HG03196 (cell line): Measurements from ENCODE around the gene IFI44L.

ENCODE experiments used
- ATAC-seq: cut with Tn5 transposase; IDR thresholded peaks from one replicate; pipeline ENCODE4 v1.9.1; 2021; ENCODE audit not compliant: unreplicated experiment

IFI44L gene

DNA sequence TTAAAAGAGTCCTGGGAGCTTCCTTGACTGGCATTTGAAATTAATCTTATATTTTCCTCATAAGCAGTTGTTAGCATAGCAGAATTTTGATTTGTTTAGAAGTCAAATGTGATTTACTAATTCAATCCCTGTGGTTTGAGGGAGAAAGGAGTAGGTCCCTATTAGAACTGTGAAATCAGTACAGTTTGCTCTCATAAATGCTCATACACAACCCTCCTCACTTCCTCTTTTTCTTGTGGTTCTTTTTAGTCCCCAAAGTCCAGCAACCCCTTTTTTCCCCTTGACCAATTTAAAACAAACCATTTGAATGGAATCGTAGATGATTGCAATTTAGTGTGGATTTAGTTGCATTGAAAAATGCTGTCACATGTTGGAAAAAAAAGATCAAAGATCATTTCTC, 20.2 kb downstream of the IFI44L start:
- no peak for ATAC-seq

DNA sequence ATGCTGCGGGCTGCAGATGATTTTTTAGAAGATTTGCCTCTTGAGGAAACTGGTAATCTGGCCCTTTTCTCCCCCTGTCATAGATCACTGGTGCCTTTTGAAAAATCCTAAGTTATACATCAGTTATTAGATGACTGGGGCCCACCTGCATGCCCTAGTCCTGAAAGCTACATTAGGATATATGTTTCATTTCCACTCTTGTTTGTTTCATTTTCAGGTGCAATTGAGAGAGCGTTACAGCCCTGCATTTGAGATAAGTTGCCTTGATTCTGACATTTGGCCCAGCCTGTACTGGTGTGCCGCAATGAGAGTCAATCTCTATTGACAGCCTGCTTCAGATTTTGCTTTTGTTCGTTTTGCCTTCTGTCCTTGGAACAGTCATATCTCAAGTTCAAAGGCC, 21.3 kb downstream of the IFI44L start:
- no peak for ATAC-seq

DNA sequence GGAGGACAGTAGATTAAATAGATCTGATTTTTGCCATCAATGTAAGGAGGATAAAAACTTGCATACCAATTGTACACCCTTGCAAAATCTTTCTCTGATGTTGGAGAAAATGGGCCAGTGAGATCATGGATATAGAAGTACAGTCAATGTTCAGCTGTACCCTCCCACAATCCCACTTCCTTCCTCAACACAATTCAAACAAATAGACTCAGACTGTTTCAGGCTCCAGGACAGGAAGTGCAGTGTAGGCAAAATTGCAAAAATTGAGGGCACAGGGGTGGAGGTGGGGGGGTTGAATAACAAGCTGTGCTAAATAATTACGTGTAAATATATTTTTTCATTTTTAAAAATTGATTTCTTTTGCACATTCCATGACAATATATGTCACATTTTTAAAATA, 25.5 kb downstream of the IFI44L start:
- ATAC-seq: no peak

DNA sequence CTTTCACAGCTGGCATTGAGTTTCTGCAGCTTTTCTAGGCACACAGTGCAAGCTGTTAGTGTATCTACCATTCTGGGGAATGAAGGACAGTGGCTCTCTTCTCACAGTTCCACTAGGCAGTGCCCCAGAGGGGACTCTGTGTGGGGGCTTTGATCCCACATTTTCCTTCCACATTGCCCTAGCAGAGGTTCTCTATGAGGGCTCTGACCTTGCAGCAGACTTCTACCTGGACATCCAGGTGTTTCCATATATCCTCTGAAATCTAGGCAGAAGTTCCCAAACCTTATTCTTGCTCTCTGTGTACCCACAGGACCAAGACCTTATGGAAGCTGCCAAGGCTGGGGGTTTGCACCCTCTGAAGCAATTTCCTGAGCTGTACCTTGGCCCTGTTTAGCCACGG, 27.0 kb downstream of the IFI44L start:
- ATAC-seq: no peak

DNA sequence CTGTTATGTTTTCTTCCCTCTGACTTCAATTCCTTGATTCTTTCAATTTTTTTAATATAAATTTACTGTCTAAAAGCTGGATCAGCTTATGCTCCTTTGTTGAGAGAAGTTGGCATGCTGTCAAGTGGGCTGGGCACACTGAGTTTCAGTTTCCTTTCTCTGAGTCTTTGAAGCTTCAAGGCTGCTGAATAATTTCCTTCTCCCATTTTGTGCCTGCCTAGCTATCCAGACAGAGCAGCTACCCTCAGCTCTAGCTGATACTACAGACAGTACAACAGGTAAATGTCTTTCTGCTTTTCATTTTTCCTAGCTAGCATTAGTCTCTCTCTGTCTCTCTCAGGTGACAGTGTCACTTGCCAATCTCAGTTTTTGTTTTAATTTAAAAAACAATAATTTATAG, 29.4 kb downstream of the IFI44L start, which contains the start of gene IFI44:
Gene IFI44 (plus strand): TSS at position 204 of the 400 bp plus-strand sequence. CDS start 365 bp downstream, outside the sequence.
- peak; percentile 93 for ATAC-seq

DNA sequence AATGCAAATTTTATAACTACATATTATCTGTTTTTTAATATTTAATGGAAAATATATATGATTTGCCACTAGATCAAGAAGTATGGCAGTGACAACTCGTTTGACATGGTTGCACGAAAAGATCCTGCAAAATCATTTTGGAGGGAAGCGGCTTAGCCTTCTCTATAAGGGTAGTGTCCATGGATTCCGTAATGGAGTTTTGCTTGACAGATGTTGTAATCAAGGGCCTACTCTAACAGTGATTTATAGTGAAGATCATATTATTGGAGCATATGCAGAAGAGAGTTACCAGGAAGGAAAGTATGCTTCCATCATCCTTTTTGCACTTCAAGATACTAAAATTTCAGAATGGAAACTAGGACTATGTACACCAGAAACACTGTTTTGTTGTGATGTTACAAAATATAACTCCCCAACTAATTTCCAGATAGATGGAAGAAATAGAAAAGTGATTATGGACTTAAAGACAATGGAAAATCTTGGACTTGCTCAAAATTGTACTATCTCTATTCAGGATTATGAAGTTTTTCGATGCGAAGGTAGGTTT, 29.9 kb downstream of the IFI44L start:
- ATAC-seq: no peak

DNA sequence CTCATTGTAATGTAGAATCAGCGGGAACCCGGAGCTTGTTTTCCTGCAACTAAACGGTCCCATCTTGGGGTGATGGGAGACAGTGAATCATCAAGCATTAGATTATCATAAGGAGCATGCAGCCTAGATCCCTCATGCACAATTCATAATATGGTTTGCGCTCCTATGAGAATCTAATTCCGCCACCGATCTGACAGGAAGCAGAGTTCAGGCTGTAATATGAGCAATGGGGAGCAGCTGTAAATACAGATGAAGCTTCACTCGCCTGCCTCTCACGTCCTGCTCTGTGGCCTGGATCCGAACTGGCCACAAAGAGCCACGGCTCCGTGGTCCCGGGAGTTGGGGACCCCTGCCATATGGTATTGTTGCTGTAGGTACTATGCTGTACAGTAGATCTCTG, 31.0 kb downstream of the IFI44L start:
- ATAC-seq: no peak

DNA sequence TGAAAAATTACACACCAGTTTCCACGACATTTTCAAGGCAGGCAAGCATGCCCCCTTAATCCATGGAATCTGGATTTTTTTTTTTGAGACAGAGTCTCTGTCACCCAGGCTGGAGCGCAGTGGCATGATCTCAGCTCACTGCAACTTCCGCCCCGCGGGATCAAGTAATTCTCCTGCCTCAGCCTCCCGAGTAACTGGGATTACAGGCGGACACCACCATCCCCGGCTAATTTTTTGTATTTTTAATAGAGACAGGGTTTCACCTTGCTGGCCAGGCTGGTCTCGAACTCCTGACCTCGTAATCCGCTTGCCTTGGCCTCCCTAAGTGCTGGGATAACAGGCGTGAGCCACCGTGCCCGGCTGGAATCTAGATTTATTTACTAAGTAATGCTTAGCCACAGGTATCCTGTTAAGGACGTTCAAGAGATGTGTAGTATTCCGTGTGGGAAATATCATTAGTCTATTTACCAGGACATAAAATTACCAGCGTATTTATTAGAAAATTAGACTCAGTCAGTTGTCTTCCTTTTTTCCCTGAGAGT, 31.8 kb downstream of the IFI44L start:
- ATAC-seq: no peak

DNA sequence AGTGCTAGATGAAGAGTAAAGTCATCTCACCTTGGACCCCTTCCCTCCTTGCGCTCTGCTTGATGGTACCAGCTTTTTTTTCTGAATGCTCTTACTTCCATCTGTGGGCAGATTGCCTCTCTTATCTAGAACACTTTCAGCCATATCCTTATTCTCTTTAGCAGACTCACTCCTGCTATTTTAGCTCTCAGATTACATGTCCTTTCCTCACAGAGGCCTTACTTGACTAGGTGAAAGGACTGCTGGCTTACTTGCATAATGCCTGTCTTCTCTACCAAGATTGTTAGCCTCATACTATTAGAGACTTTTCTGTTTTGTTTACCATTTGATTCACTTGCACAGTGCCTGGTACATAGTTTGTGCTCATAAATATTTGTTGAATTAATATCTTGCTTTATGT, 38.7 kb downstream of the IFI44L start:
- no peak for ATAC-seq

DNA sequence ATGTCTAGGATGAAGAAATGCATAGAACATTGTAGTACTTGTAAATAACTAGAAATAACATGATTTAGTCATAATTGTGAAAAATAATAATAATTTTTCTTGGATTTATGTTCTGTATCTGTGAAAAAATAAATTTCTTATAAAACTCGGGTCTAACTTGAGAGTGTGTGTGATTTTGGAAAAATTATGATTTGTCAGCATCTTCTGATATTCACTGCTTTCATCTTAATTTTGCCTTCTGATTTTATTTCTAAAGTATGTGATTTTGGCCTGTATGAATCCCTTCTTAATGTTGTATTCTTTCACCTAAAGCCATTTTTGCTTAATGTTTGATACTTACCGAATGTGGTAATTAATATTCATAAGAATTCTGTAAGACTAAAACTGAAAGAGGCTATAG, 43.7 kb downstream of the IFI44L start:
- ATAC-seq: no peak

DNA sequence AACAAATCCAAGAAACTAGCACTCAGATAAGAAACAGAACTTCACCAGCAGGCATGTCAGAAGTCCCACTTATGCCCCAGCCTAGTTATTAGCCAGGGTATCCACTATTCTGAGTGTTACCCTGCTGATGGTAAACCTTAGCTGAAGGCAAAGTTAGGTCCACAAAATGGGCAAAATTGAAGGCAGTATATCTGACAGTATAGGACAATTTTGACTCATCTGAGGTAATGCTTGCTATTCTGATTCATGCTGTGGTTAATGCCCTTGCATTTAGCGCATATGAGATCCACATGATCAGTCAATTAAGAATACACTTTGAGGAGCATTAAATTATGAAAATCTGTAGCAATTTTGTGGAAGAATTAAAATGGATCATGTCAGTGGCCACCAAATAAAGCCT, 44.5 kb downstream of the IFI44L start:
- no peak for ATAC-seq

DNA sequence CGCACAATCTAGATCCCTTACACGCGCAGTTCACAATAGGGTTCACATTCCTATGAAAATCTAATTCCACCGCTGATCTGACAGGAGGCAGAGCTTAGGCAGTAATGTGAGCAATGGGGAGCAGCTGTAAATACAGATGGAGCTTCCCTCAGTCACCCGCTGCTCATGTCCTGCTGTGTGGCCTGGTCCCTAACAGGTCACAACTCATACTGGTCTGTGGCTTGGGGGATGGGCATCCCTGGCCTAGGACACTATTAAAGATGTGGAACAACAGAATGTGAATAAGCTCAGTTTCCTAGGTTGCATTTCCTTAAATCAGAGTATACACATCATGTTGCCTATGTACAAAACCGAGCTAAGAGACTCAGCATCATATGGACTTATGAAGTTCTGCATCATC, 45.6 kb downstream of the IFI44L start:
- ATAC-seq: no peak

DNA sequence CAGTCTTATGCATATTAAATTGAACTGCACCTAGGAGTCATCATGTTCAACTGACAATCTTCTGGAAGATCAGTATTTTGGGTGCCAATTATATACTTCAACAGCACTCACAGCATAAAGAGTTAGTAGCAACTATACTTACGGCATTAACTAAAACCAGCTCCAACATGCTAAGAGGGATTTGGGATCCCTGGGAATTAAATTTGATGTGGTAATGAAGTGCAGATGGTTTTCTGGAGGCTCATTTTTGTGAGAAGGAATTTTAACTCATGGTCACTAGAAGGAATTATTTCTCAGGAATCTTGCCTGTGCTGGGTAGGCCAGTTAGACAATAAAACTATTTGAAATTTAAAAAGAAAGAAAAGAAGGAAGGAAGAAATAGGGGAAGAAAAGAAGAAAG, 47.7 kb downstream of the IFI44L start:
- ATAC-seq: no peak

DNA sequence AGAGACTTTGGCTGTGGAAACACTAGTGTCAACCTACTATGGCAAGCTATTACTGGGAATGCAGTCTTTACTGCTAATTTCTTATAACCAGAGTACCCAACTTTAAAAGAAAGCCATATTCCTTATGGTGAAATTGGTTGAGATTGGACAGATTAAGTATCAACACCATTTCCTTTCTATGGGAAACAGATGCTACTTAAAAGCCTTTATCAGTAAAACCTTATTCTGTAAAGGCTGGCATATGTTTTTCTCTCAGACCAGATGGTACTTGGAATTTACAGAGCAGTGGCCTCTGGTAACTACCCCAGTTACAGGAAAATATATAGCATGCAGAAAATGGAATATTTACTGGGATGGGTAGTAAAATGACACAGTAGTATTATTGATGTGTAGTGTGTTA, 48.2 kb downstream of the IFI44L start:
- no peak for ATAC-seq

DNA sequence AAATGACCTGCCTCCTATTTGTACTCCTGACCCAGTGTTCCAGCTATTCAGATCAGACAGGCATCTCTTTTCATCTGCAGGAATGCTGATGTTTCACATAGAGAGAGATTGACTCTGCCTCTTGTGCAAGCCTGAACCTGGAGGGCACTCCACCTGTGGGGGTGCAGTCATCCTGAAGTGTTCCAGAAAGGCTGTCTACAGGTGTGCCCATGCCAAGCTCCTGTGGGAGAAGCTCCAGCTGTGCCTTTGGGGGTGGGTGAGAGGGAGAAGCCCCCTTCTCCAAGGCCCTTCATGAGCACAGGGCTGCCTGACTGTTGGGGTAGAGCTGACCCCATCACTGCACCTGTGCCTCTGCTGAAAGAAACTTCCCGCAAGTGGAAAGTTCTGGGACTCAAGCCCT, 52.2 kb downstream of the IFI44L start:
- ATAC-seq: no peak

DNA sequence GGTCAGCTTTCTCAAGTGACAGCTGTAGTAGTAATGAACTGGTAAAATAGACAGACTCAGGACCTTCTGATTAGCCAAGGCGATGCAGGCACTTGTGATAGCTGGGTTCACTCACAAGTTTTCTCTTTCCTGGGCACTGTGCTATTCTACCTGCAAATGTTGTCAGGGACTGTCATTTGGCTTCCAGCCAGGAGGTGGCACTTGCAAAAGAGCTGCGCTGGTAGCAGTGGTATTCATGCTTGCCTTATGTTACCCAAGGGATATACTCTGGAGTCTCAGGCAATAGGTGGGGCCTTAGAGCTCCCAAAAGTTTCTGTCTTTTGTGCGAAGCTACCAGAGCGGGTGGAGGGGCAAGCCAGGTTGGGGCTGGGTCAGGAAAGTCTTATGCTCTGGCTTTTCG, 52.9 kb downstream of the IFI44L start:
- ATAC-seq: no peak

DNA sequence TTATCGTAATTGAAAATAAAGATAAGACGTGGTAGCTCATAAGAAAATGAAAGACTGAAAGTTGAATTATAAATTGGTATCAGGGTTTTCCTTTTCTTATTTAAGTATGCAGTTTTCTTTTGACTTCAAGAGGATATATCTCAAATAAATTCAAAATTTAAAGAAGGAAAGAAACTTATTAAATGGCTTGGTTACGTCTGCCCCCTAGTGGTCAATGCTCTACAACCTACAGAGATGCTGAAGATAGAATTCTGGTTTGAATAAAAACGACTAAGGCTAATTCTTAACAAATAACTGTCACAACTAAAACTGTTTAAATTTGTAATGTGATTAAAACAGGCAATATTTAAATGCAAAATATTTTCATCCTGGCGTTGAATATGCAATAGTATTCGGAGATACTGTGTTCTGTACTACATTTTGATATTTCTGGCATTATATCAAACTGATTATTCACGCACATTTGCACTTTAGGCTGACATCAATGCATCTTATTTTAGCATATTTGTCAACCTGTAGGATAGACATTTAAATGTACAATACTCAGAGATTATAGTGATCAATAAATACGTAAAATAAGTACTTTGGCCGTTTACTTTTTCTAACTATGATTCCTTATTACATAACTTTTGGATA, 56.2 kb downstream of the IFI44L start:
- ATAC-seq: no peak

DNA sequence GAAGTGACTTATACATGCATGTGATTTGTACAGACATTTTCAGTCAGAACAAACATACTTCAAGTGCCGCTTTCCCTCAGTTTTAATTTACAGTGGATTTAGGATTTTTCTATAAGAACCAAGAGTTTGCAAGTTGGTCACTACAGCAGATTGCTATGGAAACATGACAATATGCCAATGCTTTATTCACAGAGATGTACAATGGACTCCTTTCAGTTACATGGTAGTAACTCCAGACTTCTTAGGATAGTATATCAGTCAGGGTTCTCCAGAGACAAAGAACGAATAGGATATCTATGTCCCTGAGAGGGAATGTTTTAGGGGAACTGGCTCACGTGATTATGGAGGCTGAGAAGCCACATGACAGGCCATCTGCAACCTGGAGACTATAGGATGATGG, 56.7 kb downstream of the IFI44L start:
- ATAC-seq: no peak

DNA sequence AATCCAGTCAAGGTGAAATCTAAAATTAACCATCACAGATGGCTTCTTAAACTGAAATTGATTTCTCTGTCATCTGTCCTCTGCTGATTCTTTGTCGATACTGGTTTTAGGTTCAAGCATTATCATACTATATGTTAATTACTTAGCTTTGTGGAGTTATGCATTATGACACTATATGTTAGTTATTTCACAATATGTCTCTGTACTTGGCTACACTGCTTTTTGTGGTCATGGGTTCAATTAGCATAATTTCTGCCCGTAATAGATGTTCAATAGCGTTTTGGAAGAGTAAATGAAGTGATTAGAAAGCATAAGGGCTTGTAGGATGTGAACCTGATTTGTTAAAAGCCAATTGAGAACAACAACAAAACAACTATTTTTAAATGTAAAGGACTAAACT, 57.5 kb downstream of the IFI44L start:
- ATAC-seq: no peak

DNA sequence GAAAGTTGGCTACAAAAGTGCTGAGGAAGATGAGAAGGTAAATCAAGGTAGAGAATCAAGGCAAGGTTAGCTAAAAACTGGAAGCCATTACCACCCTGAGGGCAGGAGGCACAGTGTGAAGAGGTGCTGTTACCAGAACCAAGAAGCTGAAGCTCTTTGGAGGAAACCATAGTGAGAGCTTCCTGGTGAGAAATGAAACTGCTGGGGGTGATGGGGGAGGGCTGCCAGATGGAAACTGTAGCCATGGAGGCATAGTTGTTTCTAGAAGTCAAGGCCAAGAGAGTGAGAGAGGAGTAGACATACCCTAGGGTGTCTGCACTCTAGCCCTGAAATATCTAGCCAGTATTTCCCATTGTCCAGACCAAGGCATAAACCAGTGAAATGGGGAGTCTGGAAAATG, 58.1 kb downstream of the IFI44L start:
- peak; percentile 79 for ATAC-seq

DNA sequence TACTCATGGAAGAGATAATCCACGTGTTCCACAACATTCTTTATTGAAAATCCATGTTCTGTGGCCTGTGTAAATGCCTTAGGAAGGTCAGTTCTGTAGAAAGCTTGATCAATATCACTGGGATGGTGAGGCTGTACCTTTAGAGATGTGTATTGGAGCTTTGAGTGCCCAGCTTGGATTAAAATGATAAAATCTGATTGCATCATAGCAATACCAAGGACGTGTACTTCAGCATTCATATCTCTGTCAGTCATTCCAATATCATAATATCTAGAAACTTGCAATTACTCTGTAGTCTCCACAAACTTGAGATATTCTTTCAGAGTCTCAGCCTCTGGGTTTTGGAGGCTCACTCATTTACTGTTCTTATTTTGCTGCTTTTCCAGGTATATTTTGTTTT, 61.0 kb downstream of the IFI44L start:
- ATAC-seq: no peak

DNA sequence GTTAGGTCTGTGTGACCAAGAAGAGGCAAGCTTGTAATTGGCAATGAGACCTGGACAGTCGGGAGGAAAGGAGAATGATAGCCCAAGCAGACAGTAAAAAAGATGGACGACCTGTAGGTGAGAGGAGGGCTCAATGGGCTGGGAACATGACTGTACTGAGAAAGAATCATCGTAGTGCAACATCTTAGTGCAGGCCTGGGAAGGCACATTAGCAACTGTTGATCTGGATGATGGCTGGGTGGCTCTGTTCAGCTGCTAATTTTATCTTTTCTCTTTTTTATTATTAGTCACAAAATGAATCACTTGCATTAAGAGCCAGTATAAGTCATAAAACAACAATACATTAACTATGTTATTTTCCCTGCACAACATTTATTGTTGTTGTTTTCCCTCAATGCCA, 62.2 kb downstream of the IFI44L start:
- no peak for ATAC-seq

DNA sequence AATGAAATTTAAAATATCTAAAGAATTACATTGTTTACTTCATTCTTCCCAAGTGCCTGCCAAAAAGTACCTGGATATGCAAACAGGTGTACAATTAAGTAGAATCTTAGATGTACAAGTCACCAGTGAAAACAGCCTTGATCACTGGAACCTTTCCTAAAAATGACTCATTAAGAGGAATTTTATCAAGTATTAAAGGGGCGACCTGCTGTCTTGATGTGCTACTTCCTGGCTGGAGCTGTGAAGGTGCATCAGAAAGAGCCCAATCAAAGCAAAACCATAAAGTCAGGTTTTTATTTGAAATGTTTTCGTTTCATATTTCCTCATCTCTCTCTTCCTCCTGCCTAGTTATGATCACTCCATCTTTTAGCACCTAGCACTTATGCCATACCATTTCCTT, 62.8 kb downstream of the IFI44L start:
- no peak for ATAC-seq
